ENCODE results near the gene ASB1.

GRCh38 chr2:238388794-238389193 lies 37.9 kb upstream of the ASB1 start:
- TF ChIP-seq EP300 (IDR thresholded peaks at IDR 0.05; ENCODE audit: borderline replicate concordance in 1 of 2, low read depth in 1 of 2, low read length in 1 of 2) (no peak), CTCF (IDR thresholded peaks at IDR 0.05) (no peak), MAX (IDR thresholded peaks at IDR 0.05; ENCODE audit: low read depth) (no peak), NRF1 (IDR thresholded peaks at IDR 0.05; ENCODE audit: low read depth, low read length) (no peak), YY1 (IDR thresholded peaks at IDR 0.05; ENCODE audit: low read depth) (no peak), MXI1 (IDR thresholded peaks at IDR 0.05; ENCODE audit: low read depth, low read length) (no peak), JUND (IDR thresholded peaks at IDR 0.05) (no peak), RXRA (IDR thresholded peaks at IDR 0.05; ENCODE audit: borderline replicate concordance, low read depth) (no peak), ELF1 (IDR thresholded peaks at IDR 0.05) (no peak), TAF1 (IDR thresholded peaks at IDR 0.05; ENCODE audit: borderline replicate concordance, low read depth, low read length) (no peak), POLR2AphosphoS5 (IDR thresholded peaks at IDR 0.05; ENCODE audit: low read depth, low read length) (no peak), EZH2phosphoT487 (IDR thresholded peaks at IDR 0.05; ENCODE audit: borderline replicate concordance, low read depth) (no peak), TCF12 (IDR thresholded peaks at IDR 0.05) (no peak)

Measured in SK-N-SH (cell line).